Epithelial cell of proximal tubule (primary cell): Measurements from ENCODE around the gene SEZ6L. TPM values are rescaled to one million over a fixed set of nuclear protein-coding genes. Genes with fewer than 3 reads are reported as not detected.

ENCODE experiments used
- DNase-seq: peaks from one replicate; pipeline ENCODE4 v3.0.0-alpha.2; 2011; ENCODE audit warnings: low read depth
- H3K4me3 ChIP-seq: 2 replicates; pipeline ENCODE4 v1.5.1; 2011; ENCODE audit warnings: low read depth, mild to moderate bottlenecking, low read length
- total RNA-seq: library from RNA; depleted of rRNA; stranded (reverse); fragments of >200 nt; gene quantifications from 2 replicates; pipeline ENCODE4 v1.2.3, GENCODE V29; 2015
- TF ChIP-seq, protein P1 (sequence below): conservative IDR thresholded peaks from 2 replicates; pipeline ENCODE4 v1.5.1; 2012; ENCODE audit warnings: low read depth, mild to moderate bottlenecking, low read length

The SEZ6L gene
- total RNA-seq, 1 donor from 2014 or later: not detected

- TF ChIP-seq, protein P1, sequence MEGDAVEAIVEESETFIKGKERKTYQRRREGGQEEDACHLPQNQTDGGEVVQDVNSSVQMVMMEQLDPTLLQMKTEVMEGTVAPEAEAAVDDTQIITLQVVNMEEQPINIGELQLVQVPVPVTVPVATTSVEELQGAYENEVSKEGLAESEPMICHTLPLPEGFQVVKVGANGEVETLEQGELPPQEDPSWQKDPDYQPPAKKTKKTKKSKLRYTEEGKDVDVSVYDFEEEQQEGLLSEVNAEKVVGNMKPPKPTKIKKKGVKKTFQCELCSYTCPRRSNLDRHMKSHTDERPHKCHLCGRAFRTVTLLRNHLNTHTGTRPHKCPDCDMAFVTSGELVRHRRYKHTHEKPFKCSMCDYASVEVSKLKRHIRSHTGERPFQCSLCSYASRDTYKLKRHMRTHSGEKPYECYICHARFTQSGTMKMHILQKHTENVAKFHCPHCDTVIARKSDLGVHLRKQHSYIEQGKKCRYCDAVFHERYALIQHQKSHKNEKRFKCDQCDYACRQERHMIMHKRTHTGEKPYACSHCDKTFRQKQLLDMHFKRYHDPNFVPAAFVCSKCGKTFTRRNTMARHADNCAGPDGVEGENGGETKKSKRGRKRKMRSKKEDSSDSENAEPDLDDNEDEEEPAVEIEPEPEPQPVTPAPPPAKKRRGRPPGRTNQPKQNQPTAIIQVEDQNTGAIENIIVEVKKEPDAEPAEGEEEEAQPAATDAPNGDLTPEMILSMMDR: no peak
- DNase-seq: no peak
- no peak overlapping the region for H3K4me3 ChIP-seq
Measured at GRCh38 chr22:26314171-26314570, 144.9 kb downstream of the SEZ6L start.

DNA sequence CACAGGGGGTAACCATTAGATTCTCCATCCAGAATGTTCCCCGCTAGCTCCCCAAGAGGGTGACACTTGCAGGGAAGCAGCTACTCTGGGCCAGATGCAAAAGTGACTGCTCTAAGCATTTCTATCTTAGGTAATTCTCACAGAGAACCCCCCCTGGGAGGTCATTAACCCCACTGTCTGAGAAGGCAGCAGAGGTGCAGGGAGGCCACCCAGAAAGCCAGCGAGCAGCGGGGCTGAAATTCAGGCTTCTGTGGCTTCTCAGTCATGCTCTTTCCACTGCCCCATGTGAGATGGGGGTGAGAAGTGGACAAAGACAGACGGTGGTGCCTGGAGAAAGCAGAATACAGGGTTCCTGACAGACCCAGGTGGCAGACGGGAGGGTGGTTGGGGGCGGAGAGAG lies 145.4 kb downstream of the SEZ6L start:
- no peak overlapping the region for H3K4me3 ChIP-seq
- DNase-seq: no peak
- TF ChIP-seq, protein P1: no peak

DNA sequence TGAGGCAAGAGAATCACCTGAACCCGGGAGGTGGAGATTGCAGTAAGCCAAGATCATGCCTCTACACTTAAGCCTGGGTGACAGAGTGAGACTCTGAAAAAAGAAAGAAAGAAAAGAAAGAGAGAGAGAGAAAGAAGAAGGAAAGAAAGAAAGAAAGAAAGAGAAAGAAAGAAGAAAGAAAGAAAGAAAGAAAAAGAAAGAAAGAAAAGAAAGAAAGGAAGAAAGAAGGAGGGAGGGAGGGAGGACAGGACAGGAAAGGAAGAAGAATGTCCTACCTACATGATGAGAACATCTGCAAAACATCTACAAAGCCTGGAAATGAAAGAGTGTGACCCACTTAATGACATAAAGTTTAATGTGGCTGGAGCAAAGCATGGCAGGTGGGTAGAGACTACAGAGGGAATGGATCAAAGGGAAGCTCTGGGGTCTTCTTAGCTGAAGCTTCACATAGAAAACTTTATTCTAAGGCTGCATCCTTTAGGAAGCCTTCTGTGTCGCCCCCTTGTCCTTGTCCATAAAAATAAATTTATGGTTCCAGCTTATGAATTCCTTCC lies 147.5 kb downstream of the SEZ6L start:
- no peak overlapping the region for H3K4me3 ChIP-seq
- DNase-seq: no peak
- TF ChIP-seq, protein P1: no peak

GRCh38 chr22:26318975-26319374 lies 149.7 kb downstream of the SEZ6L start:
- no peak for DNase-seq
- H3K4me3 ChIP-seq: no peak overlapping the region
- TF ChIP-seq, protein P1: peak; percentile 50

DNA sequence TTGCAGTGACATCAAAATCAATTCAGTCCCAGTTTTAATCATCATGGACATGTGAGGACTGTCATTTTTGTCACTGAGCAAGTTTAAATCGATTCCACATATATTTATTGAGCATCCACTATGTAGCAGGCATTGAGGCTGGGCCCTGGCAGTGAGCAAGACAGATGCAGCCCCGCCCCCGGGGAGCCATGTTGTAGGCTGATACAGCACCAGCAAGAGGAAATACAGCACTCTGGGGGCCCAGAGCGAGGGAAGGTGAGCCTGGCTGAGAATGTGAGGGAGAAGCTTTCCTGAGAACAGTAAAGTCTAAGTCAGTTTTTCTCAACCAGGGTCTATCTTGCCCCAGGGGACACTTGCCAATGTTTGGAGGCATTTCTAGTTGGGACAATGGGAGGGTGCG lies 151.2 kb downstream of the SEZ6L start:
- TF ChIP-seq, protein P1: no peak
- DNase-seq: no peak
- no peak overlapping the region for H3K4me3 ChIP-seq

DNA sequence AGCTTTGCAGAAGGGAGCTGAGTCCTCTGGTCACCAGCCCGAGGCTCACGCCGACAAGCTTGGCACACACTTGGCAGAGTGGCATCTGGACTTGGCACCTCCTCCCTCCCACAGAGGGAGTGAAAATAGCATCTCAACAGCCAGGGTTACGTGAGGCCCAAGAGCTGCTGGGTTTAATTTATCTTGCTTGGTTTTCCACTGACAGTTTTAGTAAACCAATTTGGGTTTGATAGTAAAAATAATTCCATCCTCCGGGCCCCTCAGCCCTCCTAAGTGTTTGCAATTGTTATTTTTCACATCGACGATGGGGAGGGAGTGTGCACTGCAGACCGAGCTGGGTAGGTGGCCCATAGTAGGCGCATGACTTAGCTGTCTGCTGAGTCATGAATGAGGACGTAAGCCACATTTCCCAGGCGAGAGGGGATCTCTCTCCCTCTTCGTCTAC lies 152.2 kb downstream of the SEZ6L start:
- TF ChIP-seq, protein P1: no peak
- no peak for DNase-seq
- H3K4me3 ChIP-seq: no peak overlapping the region

DNA sequence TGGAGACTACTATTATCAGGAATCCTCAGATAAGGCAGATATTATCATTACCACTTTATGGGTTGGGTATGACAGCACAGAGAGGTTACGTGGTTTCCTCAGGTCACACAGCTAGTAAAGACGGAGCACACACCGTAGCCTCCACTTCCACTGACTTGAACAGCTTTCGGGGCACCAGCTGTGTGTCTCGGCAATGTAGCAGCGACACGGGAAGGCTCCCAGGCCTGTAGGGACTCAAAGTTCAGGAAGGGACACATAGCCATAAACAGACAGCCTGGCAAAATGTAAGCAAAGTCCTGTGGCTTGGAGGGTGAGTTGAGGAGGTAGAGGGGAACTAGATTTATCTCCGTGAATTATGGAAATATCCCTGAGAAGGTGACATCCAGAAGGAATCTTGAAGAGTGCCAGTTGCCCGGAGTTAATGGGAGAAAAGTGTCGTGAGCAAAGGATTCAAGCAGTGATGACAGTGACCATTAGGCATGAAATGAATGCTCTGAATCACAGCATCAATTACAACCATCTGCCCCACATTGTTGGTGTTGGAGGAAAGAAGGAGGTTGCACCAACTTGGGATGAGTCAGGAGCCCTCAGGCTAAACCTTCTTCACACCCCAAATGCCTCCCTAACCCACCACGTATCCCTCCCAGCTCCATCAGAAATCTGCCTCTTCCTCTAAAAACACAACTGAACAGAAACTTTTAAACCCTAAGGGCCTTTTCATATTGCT lies 153.1 kb downstream of the SEZ6L start:
- no peak overlapping the region for H3K4me3 ChIP-seq
- TF ChIP-seq, protein P1: no peak
- peak; percentile 23 for DNase-seq
